D721Med (cell line): Measurements from ENCODE around the gene XYLT2.

Experiments used
- DNase-seq: peaks from one replicate; pipeline ENCODE4 v3.0.0; 2011; ENCODE audit warnings: low spot score; ENCODE audit not compliant: insufficient read length
- FAIRE-seq: peaks from 2 replicates; lab custom pipeline; 2011; peaks lifted over from hg19 to GRCh38; lab: Jason Lieb, UNC
- CTCF ChIP-seq: IDR thresholded peaks from 2 replicates; pipeline ENCODE4 v1.5.1; 2012; ENCODE audit warnings: mild to moderate bottlenecking, control low read depth; ENCODE audit not compliant: insufficient read depth; ENCODE audit errors: missing control alignments

Gene XYLT2

GRCh38 chr17:50350733-50351132 lies 4.8 kb downstream of the XYLT2 start:
- no peak for DNase-seq
- FAIRE-seq = no peak
- TF ChIP-seq CTCF = no peak

- TF ChIP-seq CTCF = no peak
- FAIRE-seq = no peak
- no peak for DNase-seq
Observed at GRCh38 chr17:50352072-50352692, 6.3 kb downstream of the XYLT2 start.

- TF ChIP-seq CTCF = no peak
- FAIRE-seq (no peak), DNase-seq (no peak)
Observed at GRCh38 chr17:50352693-50353599, 7.0 kb downstream of the XYLT2 start.

DNA sequence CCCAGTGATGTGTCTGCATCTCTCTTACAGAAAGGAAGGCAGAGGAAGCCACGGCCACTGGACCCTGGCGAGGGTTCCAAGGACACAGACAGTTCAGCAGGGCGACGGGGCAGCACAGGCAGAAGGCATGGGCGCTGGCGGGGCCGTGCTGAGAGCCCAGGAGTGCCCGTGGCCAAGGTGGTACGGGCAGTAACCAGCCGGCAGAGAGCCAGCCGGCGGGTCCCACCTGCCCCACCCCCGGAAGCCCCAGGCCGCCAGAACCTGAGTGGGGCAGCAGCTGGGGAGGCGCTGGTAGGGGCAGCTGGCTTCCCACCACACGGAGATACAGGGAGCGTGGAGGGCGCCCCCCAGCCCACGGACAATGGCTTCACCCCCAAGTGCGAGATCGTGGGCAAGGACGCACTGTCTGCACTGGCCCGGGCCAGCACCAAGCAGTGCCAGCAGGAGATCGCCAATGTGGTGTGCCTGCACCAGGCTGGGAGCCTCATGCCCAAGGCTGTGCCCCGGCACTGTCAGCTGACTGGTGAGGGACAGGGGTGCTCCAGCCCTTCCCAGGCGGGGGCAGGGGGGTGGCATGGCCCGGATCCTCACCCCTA lies 7.8 kb downstream of the XYLT2 start:
- FAIRE-seq (no peak), DNase-seq (no peak)
- TF ChIP-seq CTCF = no peak

DNA sequence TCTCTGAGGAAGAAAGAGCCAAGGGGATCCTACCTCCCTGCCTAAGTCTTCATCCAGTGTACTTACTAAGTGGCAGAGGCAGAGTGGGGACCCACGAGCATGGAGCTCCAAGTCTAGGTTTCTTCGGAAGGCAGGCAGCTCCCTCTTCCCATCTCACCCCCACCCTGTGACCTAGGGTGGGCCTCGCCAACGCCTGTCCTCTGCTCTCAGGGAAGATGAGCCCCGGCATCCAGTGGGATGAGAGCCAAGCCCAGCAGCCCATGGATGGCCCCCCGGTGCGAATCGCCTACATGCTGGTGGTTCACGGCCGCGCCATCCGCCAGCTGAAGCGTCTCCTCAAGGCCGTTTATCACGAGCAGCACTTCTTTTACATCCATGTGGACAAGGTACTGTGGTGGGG lies 8.3 kb downstream of the XYLT2 start:
- DNase-seq = no peak
- TF ChIP-seq CTCF = no peak
- no peak for FAIRE-seq

- TF ChIP-seq CTCF = no peak
- DNase-seq (no peak), FAIRE-seq (no peak)
Observed at GRCh38 chr17:50354776-50355175, 8.8 kb downstream of the XYLT2 start.
